Stomach (tissue), 4 donors: Measurements from ENCODE around the gene DCDC1.

Source experiments
- EP300 ChIP-seq: sonication (generic); formaldehyde crosslinking; IDR thresholded peaks from one replicate; pipeline ENCODE4 v1.6.1; 2017; ENCODE audit warnings: antibody characterized with exemption
- POLR2A ChIP-seq, 4 donors: fragments of 450-650 bp; IDR thresholded peaks; one replicate each; pipeline ENCODE4 v1.6.1; 2016; ENCODE audit warnings: antibody characterized with exemption in 4 of 4, control low read depth in 2 of 4, mild to moderate bottlenecking in 1 of 4, moderate library complexity in 1 of 4

DNA sequence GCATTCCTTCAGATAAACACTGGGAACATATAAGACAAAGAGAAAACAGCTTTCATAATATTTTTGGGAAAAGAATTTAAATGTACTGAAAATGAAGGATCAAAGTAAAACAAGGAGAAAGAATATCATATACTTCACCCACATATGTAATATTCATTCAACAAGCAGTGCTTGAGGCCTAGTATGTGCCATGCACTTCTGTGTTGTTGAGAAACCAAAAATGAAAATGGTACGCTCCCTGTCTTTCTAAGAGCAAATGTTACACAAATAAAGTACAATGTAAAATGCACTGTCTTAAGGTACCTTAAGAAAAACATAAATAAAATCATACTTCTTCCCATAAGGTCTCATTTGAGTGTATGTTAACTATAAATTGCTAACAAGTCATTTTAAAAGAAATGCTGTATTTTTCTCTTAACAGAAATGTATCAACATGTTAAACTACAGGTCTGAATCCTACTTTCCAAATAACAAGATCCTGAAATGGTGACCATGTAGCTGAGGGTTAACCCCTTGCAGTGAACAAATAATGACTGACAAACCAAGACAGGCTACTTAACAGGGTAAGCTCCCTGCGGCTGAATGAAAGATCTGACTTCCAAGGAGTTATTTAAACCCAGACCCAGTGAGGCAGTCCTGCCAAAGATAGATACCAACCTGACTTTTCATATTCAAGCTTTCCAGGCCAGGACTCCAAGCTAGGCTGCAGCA lies 377.6 kb downstream of the DCDC1 start:
- TF ChIP-seq POLR2A (IDR thresholded peaks at IDR 0.05) (no peak), EP300 (no peak)
